Hepatocyte (in vitro differentiated cells): ENCODE results near the gene CACFD1. TPM values are rescaled to one million over a fixed set of nuclear protein-coding genes. Genes with fewer than 3 reads are reported as not detected.

Experiments used
- DNase-seq: peaks from one replicate; pipeline ENCODE4 v3.0.0-alpha.2; 2016; ENCODE audit warnings: low spot score
- H2AFZ ChIP-seq: fragments of 200-600 bp; sonication (generic); 2 replicates; pipeline ENCODE4 v1.6.0; 2016; ENCODE audit warnings: antibody characterized with exemption, mild to moderate bottlenecking
- H3K27ac ChIP-seq: fragments of 200-600 bp; sonication (generic); 2 replicates; pipeline ENCODE4 v1.5.1; 2016; ENCODE audit warnings: mild to moderate bottlenecking
- H3K27me3 ChIP-seq: fragments of 200-600 bp; sonication (generic); 2 replicates; pipeline ENCODE4 v1.6.1; 2016
- H3K36me3 ChIP-seq: fragments of 200-600 bp; sonication (generic); replicated peaks from 2 replicates; pipeline ENCODE4 v1.5.1; 2016; ENCODE audit warnings: low read depth; ENCODE audit not compliant: insufficient read depth
- H3K4me1 ChIP-seq: fragments of 200-600 bp; sonication (generic); 2 replicates; pipeline ENCODE4 v1.5.1; 2016; ENCODE audit warnings: mild to moderate bottlenecking, moderate library complexity; ENCODE audit not compliant: insufficient read depth
- H3K4me2 ChIP-seq: fragments of 200-600 bp; sonication (generic); 2 replicates; pipeline ENCODE4 v1.6.0; 2016
- H3K4me3 ChIP-seq: fragments of 200-600 bp; sonication (generic); 2 replicates; pipeline ENCODE4 v1.5.1; 2016; ENCODE audit warnings: mild to moderate bottlenecking
- H3K79me2 ChIP-seq: fragments of 200-600 bp; sonication (generic); 2 replicates; pipeline ENCODE4 v1.6.0; 2017; ENCODE audit warnings: mild to moderate bottlenecking
- H3K9me2 ChIP-seq: fragments of 200-600 bp; sonication (generic); replicated peaks from 2 replicates; pipeline ENCODE4 v1.6.0; 2017; ENCODE audit warnings: mild to moderate bottlenecking; ENCODE audit not compliant: insufficient read depth
- H3K9me3 ChIP-seq: fragments of 200-600 bp; sonication (generic); 2 replicates; pipeline ENCODE4 v1.5.1; 2016; ENCODE audit warnings: low read depth, mild to moderate bottlenecking
- H4K20me1 ChIP-seq: fragments of 200-600 bp; sonication (generic); 2 replicates; pipeline ENCODE4 v1.6.0; 2016; ENCODE audit warnings: mild to moderate bottlenecking; ENCODE audit not compliant: insufficient read depth, poor library complexity, severe bottlenecking
- EZH2 ChIP-seq: fragments of 200-600 bp; sonication (generic); IDR thresholded peaks from 2 replicates; pipeline ENCODE4 v1.6.1; 2016; ENCODE audit warnings: antibody characterized with exemption, mild to moderate bottlenecking, borderline replicate concordance
- EZH2phosphoT487 ChIP-seq: fragments of 200-600 bp; sonication (generic); IDR thresholded peaks from one replicate; pipeline ENCODE4 v1.6.1; 2018; ENCODE audit warnings: antibody characterized with exemption, mild to moderate bottlenecking, low read depth, moderate library complexity; ENCODE audit not compliant: unreplicated experiment, severe bottlenecking
- WGBS: methylation state at CpG from one replicate; pipeline ENCODE4 v1.1.6; 2016; ENCODE audit warnings: low lambda C conversion rate; ENCODE audit errors: missing lambda C conversion rate; 5-methylcytosine and 5-hydroxymethylcytosine counted together
- polyA plus RNA-seq: library from polyadenylated mRNA; unstranded; fragments of >200 nt; fragmentation: Nextera tagmentation; extraction: Ambion mirVana; gene quantifications from 2 replicates; pipeline ENCODE4 v1.2.1, GENCODE V29; 2016
- total RNA-seq: library from RNA; depleted of rRNA; stranded (reverse); fragments of >200 nt; gene quantifications from 2 replicates; pipeline ENCODE4 v1.2.3, GENCODE V29; 2014
- TF ChIP-seq, protein P1 (sequence below): fragments of 200-600 bp; sonication (generic); IDR thresholded peaks from 2 replicates; pipeline ENCODE4 v1.5.1; 2016; ENCODE audit warnings: antibody characterized with exemption, mild to moderate bottlenecking; ENCODE audit not compliant: poor library complexity

The CACFD1 gene
- total RNA-seq (31.5 and 37.8 TPM in 2 replicates), polyA plus RNA-seq (49.2 and 50.4 TPM in 2 replicates)

- Histone ChIP-seq H3K27ac (peak within 1 kb of the TSS; percentile 98), H3K4me1 (peaks cover 9% of the 10 kb centered on the region), H3K36me3 (no peaks in the 10 kb centered on the region), H3K79me2 (peaks cover 28% of the 10 kb centered on the region), H3K27me3 (no peaks in the 10 kb centered on the region), H2AFZ (peak within 1 kb of the TSS; percentile 58), H3K4me2 (peak within 1 kb of the TSS; percentile 81), H4K20me1 (peaks cover 11% of the 10 kb centered on the region), H3K4me3 (peak within 1 kb of the TSS; percentile 85), H3K9me2 (no peaks in the 10 kb centered on the region), H3K9me3 (no peaks in the 10 kb centered on the region)
- under 1% methylated on average over 45 of the region's 86 CpGs for WGBS
- TF ChIP-seq EZH2phosphoT487, result no peak
- no peak for TF ChIP-seq EZH2
- TF ChIP-seq, protein P1, sequence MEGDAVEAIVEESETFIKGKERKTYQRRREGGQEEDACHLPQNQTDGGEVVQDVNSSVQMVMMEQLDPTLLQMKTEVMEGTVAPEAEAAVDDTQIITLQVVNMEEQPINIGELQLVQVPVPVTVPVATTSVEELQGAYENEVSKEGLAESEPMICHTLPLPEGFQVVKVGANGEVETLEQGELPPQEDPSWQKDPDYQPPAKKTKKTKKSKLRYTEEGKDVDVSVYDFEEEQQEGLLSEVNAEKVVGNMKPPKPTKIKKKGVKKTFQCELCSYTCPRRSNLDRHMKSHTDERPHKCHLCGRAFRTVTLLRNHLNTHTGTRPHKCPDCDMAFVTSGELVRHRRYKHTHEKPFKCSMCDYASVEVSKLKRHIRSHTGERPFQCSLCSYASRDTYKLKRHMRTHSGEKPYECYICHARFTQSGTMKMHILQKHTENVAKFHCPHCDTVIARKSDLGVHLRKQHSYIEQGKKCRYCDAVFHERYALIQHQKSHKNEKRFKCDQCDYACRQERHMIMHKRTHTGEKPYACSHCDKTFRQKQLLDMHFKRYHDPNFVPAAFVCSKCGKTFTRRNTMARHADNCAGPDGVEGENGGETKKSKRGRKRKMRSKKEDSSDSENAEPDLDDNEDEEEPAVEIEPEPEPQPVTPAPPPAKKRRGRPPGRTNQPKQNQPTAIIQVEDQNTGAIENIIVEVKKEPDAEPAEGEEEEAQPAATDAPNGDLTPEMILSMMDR, result no peak
- DNase-seq, result peak; percentile 99
Observed at GRCh38 chr9:133459476-133460404, at the start of gene CACFD1. Gene CACFD1, plus strand, starts transcription at chr9:133459978. Its CDS starts 89 bp downstream, at chr9:133460067.

GRCh38 chr9:133415170-133415569, 44.6 kb upstream of the CACFD1 start:
- no peaks in the 10 kb centered on the region for H3K9me2 ChIP-seq
- no peak overlapping the region for H2AFZ ChIP-seq
- H3K4me1 ChIP-seq, result peaks cover 13% of the 10 kb centered on the region
- H3K4me3 ChIP-seq, result no peak overlapping the region
- WGBS, result 84% methylated on average over 1 of the region's 1 CpG
- TF ChIP-seq EZH2 (no peak), EZH2phosphoT487 (no peak)
- TF ChIP-seq, protein P1, result no peak
- no peaks in the 10 kb centered on the region for H4K20me1 ChIP-seq
- H3K27ac ChIP-seq, result no peak overlapping the region
- no peaks in the 10 kb centered on the region for H3K36me3 ChIP-seq
- no peak for DNase-seq
- no peaks in the 10 kb centered on the region for H3K27me3 ChIP-seq
- no peak overlapping the region for H3K4me2 ChIP-seq
- H3K79me2 ChIP-seq, result peaks cover 38% of the 10 kb centered on the region
- no peaks in the 10 kb centered on the region for H3K9me3 ChIP-seq

DNA sequence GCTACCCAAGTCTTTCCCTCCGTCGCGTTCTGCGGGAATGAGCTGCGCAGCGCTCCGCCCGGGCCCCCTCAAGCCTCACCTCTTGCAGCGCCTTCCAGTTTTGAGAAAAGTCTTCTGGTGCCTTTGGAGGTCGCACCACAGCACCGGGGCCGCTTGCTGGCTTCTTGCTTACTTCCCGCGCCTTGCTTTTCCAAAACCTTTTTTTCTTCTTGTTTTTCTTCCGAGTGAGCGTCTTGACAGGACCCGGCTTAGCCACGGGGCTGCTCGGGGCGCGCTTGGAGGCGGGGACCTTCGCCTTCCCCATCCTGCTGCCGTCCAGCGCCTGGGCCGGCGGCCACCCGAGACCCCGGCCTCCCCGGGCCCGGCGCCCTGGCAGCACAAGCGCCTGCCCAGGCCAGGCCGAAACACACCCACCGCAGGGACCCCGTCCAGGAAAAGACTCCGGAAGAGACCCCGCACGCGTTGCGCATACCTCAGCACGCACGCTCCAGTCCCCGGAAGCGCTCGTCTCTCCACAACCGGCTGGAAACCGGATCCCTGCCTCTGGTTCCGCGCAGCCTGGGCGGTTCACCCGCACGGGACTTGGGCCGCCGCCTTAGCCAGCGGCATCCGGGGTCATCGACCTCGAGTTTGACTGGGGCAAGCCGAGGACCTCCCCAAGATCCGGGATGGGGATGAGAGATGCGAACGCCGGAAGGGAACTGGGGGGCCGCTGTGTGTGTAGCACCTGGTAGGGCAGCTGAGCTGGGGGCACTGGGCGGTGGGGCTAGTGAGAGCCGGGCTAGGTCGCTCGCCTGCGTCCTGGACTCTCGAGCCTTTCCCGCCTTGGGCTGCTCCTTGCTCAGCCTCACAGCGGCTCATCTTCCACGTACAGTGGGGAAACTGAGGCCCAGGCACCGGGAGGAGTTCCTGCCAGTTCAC, 42.0 kb upstream of the CACFD1 start, which contains the start of gene REXO4:
TSS of gene REXO4 (minus strand) at position 470 of the 921 bp plus-strand sequence. CDS start at position 304, 166 bp downstream.
- 3% methylated on average over 70 of the region's 75 CpGs for WGBS
- DNase-seq, result peak; percentile 90
- TF ChIP-seq EZH2, result no peak
- TF ChIP-seq, protein P1, result no peak
- no peak for TF ChIP-seq EZH2phosphoT487
- Histone ChIP-seq H3K9me3 (no peaks in the 10 kb centered on the region), H3K9me2 (no peaks in the 10 kb centered on the region), H2AFZ (peak within 1 kb of the TSS; percentile 90), H3K79me2 (peaks cover 36% of the 10 kb centered on the region), H3K36me3 (no peaks in the 10 kb centered on the region), H3K27me3 (no peaks in the 10 kb centered on the region), H3K4me1 (peaks cover 13% of the 10 kb centered on the region), H3K4me2 (peak within 1 kb of the TSS; percentile 90), H4K20me1 (no peaks in the 10 kb centered on the region), H3K4me3 (peak within 1 kb of the TSS; percentile 91), H3K27ac (peak within 1 kb of the TSS; percentile 94)
